CD4-positive, alpha-beta T cell treated with Interleukin-10 for 1 hour (primary cell): ENCODE data around the gene RAP2A.

Source experiments
- DNase-seq: peaks from one replicate; pipeline ENCODE4 v3.0.0-alpha.2; 2020

RAP2A gene

DNA sequence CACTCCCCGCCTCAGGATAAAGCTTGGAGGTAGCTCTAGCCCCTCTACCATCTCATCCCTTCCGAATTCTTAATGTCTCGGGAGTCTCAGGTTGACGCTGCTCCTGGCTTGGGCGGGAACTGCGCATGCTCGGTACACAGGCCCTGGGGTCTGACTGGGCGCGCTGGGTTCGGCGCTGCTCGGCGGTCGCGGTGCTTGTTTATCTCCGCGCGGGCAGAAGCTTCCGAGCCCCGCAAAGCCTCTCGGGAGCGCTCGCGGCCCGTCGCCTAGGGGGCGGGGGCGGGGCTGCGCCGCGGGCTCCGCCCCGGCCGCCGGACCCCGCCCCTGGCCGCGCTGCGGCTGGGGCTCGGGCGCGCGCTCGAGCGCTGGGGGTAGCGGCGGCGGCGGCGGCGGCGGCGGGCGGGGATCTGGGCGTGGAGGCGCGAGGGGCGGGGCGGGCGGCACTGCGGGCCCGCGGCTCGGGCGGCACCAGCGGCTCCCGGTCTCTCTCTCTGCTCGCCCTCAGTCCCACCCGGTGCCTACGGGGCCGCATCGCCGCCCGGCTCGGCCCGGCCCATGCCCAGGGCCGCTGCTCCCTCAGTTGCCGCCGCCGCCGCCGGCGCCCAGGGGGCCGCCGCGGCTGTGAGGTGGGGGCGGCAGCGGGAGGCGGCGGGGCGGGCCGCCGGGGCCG lies at the start of gene RAP2A:
TSS of gene RAP2A (plus strand) at position 443 of the 670 bp plus-strand sequence. CDS start 302 bp downstream, outside the sequence.
- peak; percentile 92 for DNase-seq

DNA sequence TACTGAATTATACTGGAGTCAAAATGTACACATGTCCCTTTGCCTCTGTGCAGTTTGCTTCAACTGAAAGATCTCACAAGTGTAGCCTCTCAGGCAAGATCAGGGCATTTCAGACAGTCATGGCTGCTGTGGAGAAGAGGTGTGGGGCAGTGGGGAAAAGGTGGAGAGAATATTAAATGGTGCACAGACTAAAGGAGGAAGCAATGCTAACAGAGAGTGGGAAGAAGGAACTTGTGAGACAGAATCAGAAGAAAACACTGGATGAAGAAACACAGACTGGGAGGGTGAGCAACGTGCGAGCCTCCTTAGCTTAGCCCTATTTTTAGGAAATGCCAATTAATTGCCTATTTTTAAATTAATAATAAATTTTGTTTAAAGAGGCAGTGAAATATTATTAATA lies 49.6 kb upstream of the RAP2A start:
- DNase-seq, result no peak

DNA sequence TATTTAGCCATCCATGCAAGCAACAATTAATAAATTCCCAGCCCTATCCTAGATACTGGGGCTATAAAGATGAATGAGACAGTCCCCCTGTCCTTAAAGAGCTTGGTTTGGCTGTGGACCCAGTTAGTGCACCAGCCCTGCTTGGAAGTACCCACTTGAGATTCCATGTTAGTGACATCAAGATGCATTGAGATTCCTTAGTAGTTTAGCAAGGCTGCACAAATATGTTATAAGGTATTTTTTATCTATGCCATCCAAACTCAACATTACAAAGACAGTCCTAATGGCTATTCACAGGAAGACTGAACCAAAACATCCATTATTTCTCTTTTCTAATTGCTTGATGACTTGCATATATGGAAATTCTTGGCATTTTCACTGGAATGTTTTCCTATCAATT lies 48.8 kb upstream of the RAP2A start:
- DNase-seq, result no peak

DNA sequence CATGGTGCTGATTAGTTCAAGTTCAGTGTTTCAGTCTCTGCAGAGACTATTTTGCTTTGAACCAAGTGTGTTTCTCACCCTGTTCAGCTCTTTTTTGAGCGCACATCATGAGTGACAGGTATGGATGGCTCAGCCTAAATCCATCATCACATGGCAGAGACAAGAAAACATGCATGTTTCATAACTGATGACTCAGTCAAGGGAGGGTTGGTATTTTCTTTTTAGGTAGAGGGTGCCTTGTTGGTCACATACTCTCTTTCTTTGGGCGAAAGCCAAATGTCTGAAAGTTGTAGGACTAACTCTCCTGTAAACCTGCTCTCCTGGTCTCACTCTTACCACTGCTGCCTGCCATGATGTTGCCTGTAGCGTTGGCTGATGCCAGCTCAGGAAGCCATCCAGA lies 48.1 kb upstream of the RAP2A start:
- no peak for DNase-seq

DNA sequence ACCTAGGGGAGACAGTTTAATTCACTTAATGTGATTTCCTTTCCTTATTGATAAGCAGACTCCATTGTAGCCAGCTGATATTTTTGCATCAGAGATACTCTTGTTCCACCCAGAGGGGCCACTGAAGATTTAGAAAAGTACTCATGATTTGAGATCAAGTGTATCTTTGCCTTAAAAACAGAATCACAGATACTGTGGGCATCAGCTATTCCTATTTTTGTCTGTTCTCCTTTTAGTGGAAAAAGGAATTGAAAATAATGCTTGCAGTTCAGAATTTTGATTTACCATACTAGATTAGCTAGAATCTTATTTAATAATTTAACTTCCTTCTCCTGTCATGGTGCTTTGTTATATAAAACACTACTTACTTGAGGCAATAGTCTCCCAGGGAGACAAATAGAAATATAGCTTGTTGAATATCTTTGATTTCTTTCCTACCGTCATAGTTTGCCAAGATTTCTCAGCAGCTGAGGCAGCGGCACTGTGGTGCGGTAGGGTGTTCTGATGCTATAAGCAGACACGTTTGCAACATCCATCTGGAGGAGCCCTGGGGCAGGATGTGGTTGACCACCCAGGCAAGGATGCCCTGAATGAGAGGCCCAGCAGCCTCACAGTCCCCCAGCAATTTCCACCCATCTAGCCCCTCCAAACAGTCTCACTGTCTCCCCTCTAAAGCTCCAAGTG lies 47.0 kb upstream of the RAP2A start:
- DNase-seq, result peak; percentile 7

DNA sequence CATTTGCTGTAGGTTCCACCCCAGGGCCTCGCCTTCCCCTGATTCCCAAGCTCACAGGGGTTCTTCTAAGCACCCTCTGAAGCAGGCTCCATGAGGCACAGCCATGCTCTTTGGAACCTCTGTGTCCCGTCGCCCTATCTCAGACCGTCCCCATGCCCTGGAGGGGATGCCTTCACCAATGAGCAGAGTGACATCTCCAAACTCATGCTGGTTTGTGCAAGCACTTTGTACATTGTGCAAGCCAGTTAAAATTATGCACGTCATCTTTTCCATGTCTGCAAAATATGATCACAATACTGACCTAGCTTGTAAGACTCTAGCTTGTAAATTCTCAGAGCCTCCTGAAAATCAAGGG lies 46.5 kb upstream of the RAP2A start:
- DNase-seq, result no peak

DNA sequence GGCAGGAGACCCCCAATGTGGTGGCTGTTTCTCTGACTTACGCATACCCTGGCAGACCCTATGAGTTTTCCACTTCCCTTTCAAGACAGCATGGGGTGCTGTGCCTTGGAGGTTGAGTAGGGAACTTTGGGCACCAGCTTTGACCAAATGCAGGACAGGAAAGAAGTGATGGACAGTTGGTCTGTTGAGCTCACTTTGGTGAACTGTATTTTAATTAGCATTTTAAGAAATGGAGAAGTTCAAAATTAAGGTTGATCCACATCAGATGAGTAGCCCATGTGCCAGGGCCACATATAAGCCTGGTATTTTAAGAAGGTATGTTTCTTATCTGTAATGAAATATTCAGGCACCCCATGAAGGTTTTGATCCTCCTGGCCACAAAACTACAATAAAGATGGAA lies 46.1 kb upstream of the RAP2A start:
- no peak for DNase-seq

DNA sequence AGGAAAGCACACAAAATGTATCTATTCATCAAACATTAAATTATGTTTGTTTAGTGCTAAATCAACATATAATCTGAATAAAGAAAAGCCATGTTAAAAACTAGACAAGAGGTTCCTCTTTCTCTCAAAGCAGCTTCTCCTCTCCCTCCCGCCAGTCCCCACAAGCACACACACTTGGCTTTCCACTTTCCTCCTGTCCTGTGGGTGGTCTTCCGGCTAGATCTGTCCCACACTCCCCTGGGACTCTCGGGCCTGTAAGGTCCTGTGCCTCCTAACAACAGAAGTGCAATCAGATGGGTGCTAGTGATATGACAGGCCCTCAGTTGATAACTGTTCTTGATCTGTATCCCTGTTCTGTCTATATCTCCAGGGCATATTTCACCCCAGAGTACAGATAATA lies 45.6 kb upstream of the RAP2A start:
- no peak for DNase-seq

DNA sequence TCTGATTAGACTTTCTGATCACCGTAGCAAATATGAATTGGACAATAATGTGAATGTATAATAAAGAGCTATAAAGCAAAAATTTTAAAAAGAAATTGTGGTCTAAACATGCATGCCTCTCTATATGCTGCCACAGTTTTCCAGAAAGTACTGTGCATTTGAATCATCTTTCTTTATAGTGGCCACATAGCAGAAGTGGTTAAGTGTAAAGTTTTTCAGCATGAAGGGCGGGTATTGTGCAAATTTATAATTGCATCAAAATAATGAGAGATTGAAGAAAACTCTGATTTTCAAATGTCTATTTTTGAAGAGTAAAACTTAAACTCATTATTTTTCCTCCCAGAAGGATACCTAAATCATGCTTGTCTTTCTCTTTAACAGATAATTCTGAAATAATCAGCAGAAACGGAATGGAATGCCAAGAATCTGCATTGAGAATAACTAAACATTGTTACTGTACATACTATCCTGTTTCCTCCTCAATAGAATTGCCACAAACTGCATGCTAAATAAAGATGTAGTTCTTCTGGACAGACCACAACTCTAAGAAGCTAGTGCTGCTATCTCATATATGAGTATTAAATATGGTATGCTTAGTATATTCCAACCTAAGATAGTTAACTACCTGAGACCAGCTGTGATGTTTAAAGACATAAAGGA lies 42.9 kb upstream of the RAP2A start:
- DNase-seq, result no peak

DNA sequence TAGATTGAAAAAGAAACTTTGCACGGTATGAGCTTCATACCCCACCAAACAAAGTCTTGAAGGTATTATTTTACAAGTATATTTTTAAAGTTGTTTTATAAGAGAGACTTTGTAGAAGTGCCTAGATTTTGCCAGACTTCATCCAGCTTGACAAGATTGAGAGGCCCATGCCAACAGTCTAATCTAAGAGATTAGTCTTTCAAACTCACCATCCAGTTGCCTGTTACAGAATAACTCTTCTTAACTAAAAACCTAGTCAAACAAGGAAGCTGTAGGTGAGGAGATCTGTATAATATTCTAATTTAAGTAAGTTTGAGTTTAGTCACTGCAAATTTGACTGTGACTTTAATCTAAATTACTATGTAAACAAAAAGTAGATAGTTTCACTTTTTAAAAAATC lies 41.9 kb upstream of the RAP2A start:
- DNase-seq, result no peak

DNA sequence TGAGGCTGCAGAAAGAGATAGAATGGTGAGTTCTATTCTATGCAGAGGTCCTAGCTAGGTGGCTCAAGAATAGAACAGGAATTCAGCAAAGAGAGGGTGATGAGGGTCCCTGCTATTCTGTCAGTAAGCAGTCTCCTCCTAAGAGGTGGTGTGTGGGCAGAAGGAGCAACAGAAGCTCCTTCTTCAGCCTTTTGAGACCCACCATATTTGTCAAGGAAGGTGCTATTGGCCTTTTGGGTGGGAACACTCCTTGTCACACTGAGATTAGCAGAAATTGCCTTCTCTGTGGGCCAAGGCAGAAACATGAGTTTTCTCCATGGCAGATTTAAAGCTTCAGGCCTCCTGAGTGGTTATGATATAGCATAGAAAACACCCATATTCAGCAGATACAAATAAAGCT lies 39.4 kb upstream of the RAP2A start:
- DNase-seq, result no peak

DNA sequence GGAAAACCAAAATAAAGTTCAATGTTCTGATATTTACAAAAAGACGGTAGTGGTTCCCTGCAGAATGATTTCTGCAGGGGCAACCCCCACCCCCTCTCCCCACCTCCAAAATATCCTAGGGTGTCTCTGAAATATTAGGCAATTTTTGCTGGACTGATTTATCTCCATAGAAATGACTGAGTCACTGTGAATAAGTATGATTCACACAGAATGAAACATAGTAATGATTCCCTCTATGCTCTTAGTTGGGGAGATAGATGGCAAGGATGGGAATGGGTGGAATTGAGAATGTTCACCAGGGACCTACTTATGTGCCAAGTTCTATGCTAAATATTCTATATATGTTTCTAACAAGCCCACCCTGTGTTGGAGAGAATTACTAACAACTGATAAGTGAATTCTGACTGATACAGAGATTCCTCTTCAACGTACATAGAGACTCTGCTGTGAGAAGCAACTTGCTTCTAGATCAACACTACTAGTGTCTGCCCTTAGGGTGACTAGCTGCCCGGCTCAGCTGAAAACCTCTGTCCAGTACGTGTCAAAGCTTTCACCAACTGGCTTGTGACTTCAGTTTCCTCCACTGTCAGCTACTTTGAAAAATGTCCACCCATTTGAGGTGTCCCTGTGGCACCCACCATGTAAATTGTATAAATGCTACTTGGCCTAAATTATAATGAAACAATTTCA lies 38.4 kb upstream of the RAP2A start:
- DNase-seq, result no peak

DNA sequence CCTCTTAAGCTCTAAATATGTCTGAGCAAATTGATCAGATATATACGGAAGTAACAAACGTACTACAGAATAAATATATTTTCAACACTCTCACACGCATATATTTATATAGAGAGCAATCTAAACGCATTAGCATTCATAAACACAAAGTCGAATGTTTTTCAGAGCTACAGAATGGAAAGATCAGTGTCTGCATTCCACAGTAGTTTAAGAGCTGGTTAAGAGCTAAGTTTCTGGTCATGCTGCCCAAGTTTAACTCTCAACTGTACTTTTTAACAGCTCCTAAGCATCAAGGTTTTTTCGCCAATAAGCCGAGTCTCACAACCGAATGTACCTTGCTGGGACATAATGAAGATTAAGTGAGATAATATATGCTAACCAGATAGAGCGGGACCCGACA lies 36.7 kb upstream of the RAP2A start:
- no peak for DNase-seq

DNA sequence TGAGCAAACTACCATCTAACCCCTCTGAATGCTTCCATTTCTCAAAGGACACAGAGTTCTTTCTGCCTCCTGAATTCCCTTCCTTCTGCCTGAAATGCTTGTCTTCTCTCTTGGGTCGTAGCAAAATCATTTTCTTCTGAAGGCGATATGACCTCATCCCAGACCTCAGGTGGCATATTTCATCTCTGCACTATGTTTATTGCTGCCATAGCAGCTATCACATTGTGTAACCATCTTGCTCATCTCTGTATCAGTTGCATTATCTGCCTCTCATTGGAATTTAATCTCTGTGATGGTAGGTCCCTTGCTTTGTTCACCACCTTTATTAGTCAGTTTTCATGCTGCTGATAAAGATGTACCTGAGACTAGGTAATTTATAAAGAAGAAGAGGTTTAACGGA lies 32.5 kb upstream of the RAP2A start:
- no peak for DNase-seq

DNA sequence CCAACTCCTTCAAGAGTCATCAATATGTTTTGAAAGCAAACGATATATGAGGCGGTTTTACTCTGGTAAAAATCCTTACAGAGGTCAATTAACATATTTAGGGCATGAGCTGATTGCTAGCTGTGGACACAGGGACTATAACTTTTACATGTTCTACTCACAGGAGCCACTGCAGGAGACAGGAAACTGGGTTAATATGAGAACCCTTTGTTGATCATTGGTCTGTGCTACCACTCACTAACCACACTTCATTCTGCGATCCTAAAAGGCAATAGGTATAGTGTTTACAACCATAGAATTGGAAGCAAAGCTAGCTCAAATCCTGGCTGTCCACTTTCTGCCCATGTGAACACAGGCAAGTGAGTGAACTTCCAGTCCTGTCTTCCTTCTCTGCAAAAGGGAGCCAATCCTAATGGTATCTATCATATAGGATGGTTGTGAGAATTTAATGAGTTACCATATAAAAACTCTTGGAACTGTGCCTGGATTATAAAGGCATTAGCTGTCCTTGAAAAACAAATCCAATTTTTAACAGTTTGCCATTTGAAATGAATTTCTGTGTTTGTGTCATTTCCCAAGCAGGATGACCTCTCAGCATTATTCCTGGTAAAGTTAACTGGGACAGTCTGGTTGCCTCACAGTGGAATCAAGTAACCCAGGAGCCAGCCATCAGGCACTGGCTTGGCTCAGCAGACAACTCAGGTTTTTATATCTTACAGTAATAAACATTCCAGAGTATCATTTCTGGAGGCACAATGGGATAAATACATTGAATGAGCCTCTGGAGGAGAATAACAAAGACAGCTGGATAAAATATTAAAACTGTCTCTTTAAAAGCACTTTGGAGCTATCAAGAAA lies 29.8 kb upstream of the RAP2A start:
- DNase-seq, result no peak

DNA sequence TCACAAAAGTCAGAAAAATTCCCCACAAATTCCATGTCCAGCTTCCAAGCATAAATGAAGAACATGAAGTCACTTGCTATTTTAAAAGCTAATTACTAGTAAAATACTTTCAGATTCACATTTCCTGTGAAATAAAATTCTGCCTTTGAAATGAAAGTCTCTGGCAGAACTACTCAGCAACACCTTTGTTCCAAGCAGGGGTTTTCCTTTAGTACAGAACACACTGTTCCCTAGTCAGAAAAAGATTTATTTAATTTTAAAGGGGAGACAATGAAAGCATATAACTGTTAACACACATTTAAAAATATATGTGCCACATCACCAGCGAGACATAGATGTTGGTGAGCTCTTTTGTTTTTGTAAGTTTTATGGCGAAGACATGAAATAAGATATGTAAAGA lies 26.4 kb upstream of the RAP2A start:
- DNase-seq, result no peak

DNA sequence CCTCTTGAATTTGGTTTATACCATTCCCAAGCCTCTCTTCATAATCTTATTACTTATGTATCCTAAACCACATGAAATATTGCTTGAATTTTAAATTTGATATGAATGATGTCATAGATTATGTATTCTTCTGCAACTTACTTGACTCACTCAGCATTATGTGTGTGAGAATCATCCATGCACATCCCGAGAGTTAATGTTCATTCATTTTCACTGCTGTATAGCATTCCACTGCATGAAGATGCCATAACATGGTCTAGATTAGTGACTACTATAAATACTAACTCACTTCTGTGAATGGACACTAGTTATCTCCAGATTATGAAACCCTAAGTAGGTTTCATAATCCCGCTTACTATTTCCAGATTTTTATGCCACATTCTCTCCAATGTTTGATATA lies 25.0 kb upstream of the RAP2A start:
- DNase-seq, result no peak

DNA sequence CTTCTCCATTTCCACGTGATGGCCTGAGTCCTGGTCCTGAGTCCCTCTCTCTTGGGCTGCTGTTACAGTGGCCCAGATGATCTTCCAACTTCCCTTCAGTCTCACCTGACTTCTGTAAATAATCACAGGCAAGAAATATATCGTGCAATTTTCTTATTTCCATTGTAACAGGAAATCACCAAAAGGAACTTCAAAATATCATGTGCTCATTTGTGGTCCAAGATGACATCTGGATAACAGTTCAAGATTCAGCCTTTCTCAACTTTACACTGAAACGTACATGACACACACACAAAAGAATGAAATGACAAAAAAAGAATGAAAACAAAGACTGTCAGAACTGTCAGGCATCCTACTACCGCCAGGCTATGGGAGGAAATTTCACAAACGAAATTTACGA lies 22.0 kb upstream of the RAP2A start:
- no peak for DNase-seq

DNA sequence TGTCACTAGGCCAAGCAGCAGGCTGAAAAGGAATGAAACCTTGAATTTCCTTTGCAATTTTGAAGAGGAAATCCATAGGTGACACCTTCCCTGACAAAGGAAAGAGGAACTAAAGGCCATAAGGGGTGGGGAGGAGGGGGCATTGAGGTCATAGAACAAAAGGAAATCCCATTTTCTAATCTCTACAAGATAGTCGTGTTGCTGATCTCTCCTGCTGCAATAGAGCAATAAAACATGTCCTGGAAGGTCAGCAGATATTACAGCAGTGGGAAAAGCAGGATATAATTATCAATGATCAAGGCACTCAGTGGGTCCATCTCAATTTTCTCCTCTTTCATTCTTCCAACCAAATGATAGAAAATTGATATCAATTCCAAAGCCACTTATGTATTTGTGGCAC lies 20.3 kb upstream of the RAP2A start:
- no peak for DNase-seq

DNA sequence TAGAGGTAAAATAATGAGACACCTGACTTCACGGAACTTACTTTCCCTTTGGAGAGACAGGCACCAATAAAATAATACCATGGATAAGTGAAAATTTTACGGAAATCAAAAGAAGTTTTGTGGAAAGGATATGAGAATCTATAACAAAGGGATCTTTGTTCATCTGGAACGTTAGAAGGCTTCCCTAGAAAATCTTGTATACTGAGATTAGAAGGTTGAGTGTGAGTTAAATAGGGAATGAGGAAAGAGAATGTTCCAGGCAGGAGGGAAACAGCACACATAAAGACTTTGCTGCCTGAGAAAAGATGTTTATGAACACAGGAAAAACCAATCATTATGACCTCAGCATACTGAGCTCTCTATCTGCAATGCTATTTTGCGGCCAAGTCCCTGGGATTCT lies 19.6 kb upstream of the RAP2A start:
- no peak for DNase-seq

DNA sequence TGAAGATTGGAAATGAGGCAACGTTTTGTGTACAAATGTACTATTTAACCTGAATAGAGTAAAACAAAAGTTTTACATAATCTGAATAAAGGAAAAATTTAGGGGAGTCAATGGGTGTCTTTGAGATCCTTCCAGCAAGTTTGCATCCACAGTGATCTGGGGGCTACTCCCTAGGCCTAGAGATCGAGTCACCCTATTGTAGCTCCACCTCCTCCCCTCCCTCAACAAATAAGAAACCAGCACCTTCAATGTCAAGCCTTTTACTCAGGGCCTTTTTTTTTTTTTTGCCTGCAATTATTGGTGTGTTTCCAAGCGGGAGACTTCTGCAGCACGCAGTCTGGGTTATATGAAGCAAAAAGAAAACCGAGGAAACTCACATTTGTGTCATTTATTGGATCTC lies 16.3 kb upstream of the RAP2A start:
- no peak for DNase-seq

DNA sequence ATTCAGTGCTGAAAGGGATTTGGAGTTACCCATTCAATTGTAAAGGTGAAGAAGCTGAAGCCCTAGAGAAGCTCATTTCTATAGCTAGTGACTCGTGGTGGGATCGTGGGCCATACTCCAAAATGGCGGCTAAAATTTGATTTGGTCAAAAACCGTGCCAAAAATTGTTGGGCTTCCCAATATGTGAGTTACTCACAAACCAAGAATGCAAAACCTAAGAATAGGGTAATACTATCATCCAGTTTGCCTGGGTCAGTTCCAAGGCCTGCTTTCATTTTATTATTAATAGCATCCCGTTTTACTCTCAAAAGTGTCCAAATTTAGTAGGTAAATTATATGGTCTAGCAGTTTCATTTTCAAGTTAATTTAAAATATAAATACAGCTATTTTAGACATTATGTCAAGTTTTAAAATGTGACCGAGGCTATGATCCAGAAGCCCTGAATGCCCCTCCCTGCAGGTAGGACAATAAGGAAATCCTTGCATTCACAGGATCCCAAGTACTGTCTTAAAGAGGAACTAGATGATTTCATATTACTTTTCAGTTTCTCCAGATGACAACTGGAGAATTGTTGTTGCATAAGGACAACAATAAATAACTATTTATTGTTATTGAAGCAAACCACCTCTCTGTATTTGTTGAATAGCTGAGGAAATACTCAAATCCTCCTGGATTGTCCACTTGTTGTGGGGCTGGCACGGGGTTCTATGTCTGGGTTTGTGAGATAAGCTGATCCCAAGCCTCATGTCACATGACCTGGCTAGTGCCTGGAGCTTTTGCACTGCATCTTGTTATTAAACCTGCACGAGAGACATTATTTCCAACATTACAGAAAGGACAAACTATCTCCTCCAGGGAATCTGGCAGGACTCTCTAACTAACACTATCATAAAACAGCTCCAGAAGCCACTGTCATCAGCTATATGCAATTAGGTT lies 11.6 kb upstream of the RAP2A start:
- DNase-seq, result no peak
